Fibroblast of skin of back (primary cell): ENCODE results near the gene MRPL14. TPM values are rescaled to one million over a fixed set of nuclear protein-coding genes. Genes with fewer than 3 reads are reported as not detected.

Source experiments
- DNase-seq: peaks from one replicate; pipeline ENCODE4 v3.0.0-alpha.2; 2013
- polyA plus RNA-seq, 2 experiments: library from polyadenylated mRNA; unstranded; fragments of 120-200 nt; gene quantifications; one replicate each; pipeline ENCODE4 v1.2.1, GENCODE V29; 2013; ENCODE audit not compliant: insufficient read length in 2 of 2

Gene MRPL14
- polyA plus RNA-seq (2013, experiment 1 of 2; ENCODE audit: insufficient read length): 55.2 TPM
- 28.0 TPM for polyA plus RNA-seq (2013, experiment 2 of 2; ENCODE audit: insufficient read length)

GRCh38 chr6:44127186-44128019 is at the start of gene MRPL14, which contains the start of gene TMEM63B:
TSS of gene MRPL14 (minus strand) at chr6:44127452. CDS start at chr6:44116611, 10,841 bp downstream.
TSS of gene TMEM63B (plus strand) at chr6:44127554. CDS start at chr6:44134585, 7,031 bp downstream.
- peak; percentile 86 for DNase-seq

- no peak for DNase-seq
These were observed 49.0 kb upstream of the MRPL14 start for GRCh38 chr6:44176130-44176761.

DNA sequence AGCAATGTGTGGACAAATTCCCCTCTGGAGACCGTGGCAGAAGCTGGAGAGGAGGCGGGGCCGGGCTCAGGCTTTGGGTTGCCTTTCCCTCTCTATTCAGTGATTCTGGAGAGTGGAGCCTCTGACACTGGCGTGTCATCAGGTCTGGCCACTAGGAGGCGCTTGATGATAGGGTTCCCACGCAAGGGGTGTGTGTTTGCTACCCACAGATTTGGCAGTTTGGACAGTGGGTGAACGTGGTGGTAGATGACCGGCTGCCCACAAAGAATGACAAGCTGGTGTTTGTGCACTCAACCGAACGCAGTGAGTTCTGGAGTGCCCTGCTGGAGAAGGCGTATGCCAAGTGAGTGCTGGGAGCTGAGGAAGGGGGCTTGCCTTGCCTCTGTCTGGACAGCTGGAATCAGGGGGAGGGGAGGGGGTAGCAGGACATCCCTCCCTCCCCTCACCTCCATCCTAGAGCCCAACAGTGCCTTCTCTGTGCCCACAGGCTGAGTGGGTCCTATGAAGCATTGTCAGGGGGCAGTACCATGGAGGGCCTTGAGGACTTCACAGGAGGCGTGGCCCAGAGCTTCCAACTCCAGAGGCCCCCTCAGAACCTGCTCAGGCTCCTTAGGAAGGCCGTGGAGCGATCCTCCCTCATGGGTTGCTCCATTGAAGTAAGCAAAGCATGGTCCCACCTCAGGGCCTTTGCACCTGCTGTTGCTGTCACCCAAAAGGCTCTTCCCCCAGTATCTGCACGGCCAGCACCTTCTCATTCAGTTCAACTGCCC is 45.7 kb upstream of the MRPL14 start:
- DNase-seq: peak; percentile 69

DNA sequence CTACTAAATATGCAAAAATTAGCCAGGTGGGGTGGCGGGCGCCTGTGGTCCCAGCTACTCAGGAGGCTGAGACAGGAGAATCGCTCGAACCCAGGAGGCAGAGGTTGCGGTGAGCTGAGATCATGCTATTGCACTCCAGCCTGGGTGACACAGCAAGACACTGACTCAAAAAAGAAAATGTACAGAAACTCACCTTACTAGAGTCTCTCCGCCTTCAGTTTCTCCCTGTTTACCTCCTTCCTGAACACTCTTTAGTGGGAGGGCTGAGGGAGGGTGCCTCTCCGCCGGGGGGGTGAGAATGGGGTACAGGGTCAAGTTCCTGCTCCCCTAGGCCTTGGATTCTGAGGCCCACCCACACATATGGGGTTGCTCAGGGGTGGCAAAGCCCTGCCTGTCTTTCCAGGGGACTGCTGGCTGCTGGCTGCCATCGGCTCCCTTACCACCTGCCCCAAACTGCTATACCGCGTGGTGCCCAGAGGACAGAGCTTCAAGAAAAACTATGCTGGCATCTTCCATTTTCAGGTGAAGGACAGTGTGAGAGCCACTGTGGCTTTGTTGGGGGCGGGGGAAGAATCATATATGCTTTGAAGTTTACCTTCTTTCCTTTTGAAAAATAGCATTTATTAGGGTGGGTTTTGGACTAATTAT is 44.8 kb upstream of the MRPL14 start:
- DNase-seq: no peak

- DNase-seq: no peak
These were observed 42.8 kb upstream of the MRPL14 start for GRCh38 chr6:44169886-44170570.

- no peak for DNase-seq
These were observed 41.9 kb upstream of the MRPL14 start for GRCh38 chr6:44169154-44169553.

DNA sequence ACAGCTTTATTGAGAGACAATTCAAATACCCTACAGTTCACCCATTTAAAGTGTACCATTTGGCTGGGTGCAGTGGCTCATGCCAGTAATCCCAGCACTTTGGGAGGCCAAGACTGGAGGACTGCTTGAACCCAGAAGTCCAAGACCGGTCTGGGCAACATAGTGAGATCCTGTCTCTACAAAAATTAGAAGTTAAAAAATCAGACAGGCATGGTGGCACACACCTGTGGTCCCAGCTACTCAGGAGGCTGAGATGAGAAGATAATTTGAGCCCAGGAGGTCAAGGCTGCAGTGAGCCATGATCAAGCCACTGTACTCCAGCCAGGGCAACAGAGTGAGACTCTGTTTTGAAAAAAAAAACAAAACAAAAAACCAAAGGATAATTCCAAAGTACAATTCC is 40.3 kb upstream of the MRPL14 start:
- no peak for DNase-seq

- DNase-seq: no peak
These were observed 39.4 kb upstream of the MRPL14 start for GRCh38 chr6:44166591-44167184.

- DNase-seq: no peak
These were observed 38.9 kb upstream of the MRPL14 start for GRCh38 chr6:44166116-44166515.

GRCh38 chr6:44162876-44163625 is 35.8 kb upstream of the MRPL14 start:
- no peak for DNase-seq

DNA sequence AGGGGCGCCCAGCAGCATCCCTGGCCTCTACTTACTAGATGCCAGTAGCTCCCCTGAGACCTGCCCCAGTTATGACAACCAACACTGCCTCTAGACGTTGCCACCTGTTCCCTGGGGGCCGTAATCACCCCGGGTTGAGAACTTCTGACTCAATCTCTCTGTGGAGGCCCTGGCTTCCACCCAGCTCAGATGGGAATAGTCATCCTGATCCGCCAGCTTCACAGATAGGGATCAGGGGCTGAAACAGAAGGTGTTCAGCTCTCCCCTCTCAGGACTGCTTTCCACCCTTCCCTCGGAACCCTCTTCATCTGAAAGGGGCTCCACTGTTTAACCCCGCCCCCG is 34.7 kb upstream of the MRPL14 start:
- DNase-seq: peak; percentile 57

DNA sequence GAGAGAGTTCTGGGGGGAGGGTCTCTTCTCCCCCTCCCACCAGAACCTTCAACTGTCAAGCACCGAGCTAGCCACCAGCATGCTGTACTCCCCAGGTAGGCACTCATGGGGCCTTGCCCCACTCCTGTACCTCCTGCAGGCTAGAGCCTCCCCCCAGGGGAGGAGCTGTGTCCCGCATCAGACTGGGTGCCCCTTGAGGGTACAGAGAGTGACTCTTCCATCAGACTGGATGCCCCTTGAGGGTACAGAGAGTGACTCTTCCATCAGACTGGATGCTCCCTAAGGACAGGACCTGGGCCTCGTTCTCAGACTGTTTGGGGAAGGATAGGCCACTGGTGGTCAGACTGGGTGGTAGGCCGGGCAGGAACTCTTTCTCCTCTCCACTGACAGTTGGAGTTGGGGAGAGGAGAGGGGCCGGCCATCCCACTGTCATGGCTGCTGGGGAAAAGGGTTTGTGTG is 31.5 kb upstream of the MRPL14 start, which contains the start of gene CAPN11:
Gene CAPN11, plus strand, starts transcription at position 51 of the 459 bp plus-strand sequence. Its CDS starts 29 bp downstream, at position 80.
- no peak for DNase-seq

DNA sequence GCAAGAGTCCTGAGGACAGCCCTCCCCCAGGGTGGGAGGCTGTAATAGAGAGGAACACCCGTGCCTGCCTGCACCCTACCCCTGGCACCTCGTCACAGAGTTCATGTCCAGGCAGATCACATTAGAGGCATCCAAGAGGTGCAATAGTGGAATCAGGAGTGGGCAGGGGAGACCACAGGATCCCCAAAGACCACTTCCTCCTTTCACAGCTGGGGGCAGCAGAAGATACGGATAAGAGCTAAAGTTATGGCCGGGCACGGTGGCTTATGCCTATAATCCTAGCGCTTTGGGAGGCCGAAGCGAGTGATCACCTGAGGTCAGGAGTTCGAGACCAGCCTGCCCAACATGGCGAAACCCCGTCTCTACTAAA is 29.9 kb upstream of the MRPL14 start:
- no peak for DNase-seq

- DNase-seq: no peak
These were observed 29.4 kb upstream of the MRPL14 start for GRCh38 chr6:44156494-44157151.

- no peak for DNase-seq
These were observed 26.8 kb upstream of the MRPL14 start for GRCh38 chr6:44154067-44154466.

GRCh38 chr6:44152533-44152932 is 25.3 kb upstream of the MRPL14 start:
- no peak for DNase-seq

DNA sequence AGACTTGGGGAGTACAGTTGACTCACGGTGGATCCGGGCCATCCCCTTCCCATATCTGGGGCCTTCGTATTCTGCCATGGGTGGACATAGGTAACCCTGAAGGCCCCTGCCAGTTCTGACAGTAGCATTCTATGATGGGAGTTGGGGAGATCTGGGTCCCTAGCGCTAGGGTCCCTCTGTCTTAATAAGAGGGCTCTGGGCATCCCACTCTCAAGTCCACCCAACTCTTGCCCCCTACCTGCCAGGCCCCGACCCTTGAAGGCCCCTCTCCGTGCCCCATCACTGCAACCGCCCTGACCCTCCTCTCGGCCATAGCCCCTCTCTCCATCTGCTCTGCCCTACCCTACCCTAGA is 24.8 kb upstream of the MRPL14 start:
- DNase-seq: no peak

DNA sequence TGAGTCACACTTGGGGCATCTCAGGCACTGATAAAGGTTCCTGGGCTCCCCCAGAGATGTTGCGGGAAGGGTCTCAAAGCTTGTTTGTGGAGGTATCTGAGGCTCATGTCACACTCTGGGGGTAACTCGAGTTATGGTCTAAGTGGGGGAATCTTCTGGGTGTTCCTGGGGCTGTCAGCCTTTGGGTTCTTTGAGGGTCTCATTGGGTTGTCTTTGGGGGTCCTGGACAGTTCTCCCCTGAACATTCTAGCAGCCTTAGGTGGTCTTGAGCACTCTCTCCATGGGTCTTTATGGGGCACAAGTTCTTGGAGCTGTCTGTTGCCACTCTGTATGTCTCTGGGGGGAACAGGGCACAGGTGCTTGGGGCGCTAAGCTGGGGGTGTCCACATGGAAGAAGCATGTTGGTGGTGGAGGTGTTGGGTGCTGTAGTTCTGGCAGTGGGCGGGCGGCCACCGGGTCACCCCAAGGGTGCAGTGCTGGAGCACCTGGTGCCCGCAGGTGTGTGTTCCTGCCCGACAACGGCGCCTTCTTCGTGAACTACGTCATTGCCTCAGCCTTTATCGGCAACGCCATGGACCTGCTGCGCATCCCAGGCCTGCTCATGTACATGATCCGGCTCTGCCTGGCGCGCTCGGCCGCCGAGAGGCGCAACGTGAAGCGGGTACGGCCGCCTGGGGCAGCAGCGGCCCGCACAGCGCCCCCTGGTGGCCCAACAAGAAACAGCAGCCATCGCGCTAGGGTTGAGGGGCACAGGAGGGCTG is 24.3 kb upstream of the MRPL14 start:
- DNase-seq: peak; percentile 56

DNA sequence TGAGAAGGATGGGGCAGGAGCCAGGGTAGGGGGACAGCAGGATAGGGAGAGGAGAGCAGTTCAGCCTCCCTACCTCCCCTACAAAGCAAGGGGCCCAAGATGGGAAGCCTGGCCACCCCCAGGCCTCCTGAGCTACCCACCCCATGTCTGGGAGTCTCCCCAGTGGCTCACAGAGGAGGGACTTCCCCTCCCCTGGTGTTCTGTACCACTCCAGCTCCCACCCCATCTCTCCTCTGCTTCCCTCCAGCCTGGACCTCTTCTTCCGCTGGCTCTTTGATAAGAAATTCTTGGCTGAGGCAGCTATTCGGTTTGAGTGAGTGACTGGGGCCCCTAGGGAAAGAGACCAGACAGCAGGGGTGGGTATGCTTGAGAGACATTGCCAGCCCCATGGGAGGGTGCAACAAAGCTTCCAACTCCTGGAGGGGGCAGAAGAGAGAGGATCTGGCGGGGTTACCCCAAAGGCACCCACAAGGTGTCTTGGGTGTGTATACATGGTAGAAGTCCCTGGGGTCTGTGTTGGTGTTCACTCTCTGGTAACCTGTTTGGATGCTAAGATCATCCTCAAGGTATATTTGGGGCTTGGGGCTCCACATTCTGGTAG is 23.2 kb upstream of the MRPL14 start:
- DNase-seq: no peak
